Measurements from ENCODE around the gene HLA-DRA.

DNA sequence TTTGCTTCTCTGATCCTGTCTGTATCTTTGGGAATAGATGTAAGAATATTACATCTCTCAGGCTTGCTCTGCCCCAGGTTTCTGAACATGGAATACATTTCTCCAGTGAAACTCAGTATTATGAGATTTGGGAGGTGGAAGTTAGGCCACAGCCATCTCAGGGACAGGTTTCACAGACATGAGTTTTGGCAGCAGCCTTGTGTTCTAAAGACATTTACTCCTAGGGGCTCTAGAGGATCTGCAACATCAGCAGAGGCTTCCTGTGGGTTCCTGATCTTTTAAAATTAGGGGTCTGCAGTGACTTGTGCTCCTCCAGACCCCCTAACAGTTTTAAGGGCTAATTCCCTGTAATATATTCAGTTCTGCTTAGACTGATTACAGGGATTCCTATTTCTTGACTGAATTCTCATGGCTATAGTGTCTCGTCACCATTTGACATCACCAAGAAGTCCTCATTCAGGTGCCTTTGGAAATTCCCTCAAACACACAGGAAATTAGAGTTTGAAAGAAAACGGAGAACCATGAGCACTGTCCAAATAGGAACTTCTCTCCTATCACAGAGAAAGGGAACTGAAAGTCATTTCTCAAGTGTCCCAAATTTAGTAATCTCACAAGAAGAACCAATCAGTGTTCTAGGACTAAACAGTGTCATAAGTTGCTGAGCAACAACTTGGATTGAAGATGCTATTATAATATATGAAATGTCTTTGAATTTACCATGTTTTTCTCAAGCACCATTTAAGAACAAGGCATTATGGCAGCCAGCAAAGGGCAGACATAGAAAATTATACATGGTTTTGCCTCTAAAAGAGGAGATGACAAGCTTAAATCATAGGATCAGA is 2.5 kb upstream of the HLA-DRA start:
- TF ChIP-seq, protein P1, sequence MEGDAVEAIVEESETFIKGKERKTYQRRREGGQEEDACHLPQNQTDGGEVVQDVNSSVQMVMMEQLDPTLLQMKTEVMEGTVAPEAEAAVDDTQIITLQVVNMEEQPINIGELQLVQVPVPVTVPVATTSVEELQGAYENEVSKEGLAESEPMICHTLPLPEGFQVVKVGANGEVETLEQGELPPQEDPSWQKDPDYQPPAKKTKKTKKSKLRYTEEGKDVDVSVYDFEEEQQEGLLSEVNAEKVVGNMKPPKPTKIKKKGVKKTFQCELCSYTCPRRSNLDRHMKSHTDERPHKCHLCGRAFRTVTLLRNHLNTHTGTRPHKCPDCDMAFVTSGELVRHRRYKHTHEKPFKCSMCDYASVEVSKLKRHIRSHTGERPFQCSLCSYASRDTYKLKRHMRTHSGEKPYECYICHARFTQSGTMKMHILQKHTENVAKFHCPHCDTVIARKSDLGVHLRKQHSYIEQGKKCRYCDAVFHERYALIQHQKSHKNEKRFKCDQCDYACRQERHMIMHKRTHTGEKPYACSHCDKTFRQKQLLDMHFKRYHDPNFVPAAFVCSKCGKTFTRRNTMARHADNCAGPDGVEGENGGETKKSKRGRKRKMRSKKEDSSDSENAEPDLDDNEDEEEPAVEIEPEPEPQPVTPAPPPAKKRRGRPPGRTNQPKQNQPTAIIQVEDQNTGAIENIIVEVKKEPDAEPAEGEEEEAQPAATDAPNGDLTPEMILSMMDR (optimal IDR thresholded peaks at IDR 0.05 in 1 of 3, IDR thresholded peaks at IDR 0.05 in 1 of 3, conservative IDR thresholded peaks at IDR 0.05 in 1 of 3; ENCODE audit: extremely low read depth in 1 of 3, insufficient read depth in 2 of 3, low read length in 3 of 3) = no peak
- no peak for TF ChIP-seq EZH2 (IDR thresholded peaks at IDR 0.05; ENCODE audit: low read length)

All from keratinocyte (primary cell).